BJ (cell line): ENCODE results near the gene RBM20. TPM values are rescaled to one million over a fixed set of nuclear protein-coding genes. Genes with fewer than 3 reads are reported as not detected.

Source experiments
- CTCF ChIA-PET: fragments of 350-600 bp; formaldehyde crosslinking; extraction: SDS; loops from one replicate; lab custom pipeline; 2021; ENCODE audit warnings: antibody characterized with exemption, inconsistent platforms; lab: Yijun Ruan, JAX
- POLR2A ChIA-PET: fragments of 300-600 bp; sonication (Branson Sonifier 250); formaldehyde crosslinking; extraction: SDS; loops from one replicate; lab custom pipeline; 2021; ENCODE audit warnings: antibody characterized with exemption; lab: Charles Lee
- DNase-seq: peaks from one replicate; pipeline ENCODE4 v3.0.0-alpha.2; 2011; ENCODE audit warnings: low read depth
- H3K27me3 ChIP-seq: 2 replicates; pipeline ENCODE4 v1.6.0; 2011; ENCODE audit warnings: low read length; ENCODE audit not compliant: control insufficient read depth, insufficient read depth
- H3K36me3 ChIP-seq: 2 replicates; pipeline ENCODE4 v1.5.1; 2011; ENCODE audit warnings: low read length; ENCODE audit not compliant: control insufficient read depth, insufficient read depth
- H3K4me3 ChIP-seq: 2 replicates; pipeline ENCODE4 v1.5.1; 2011; ENCODE audit warnings: low read depth, mild to moderate bottlenecking, control low read depth, low read length
- CTCF ChIP-seq: IDR thresholded peaks from 2 replicates; pipeline ENCODE4 v1.5.1; 2011; ENCODE audit warnings: low read depth, mild to moderate bottlenecking, control low read depth, inconsistent platforms, low read length, moderate library complexity; ENCODE audit not compliant: insufficient read depth
- polyA plus RNA-seq: library from polyadenylated mRNA; depleted of rRNA; stranded (reverse); fragments of >200 nt; gene quantifications from 2 replicates; pipeline ENCODE4 v1.2.3, GENCODE V29; 2011

The RBM20 gene
- polyA plus RNA-seq, 1 experiment = not detected

GRCh38 chr10:110694263-110694662 lies 50.1 kb downstream of the RBM20 start:
- H3K36me3 ChIP-seq = no peaks in the 10 kb centered on the region
- no peak overlapping the region for H3K4me3 ChIP-seq
- no peak for DNase-seq
- H3K27me3 ChIP-seq = peaks cover 11% of the 10 kb centered on the region
- no peak for TF ChIP-seq CTCF
- POLR2A ChIA-PET = no interaction called here
- CTCF ChIA-PET = interaction anchor here (0.8 kb wide), 1 partner anchor 23 kb away, joined by 3 read pairs; no protein-coding TSS in a partner anchor

- Histone ChIP-seq H3K36me3 (no peaks in the 10 kb centered on the region), H3K27me3 (peaks cover 11% of the 10 kb centered on the region), H3K4me3 (no peak overlapping the region)
- TF ChIP-seq CTCF = no peak
- ChIA-PET CTCF (interaction anchor here (0.8 kb wide), 1 partner anchor 24 kb away, joined by 3 read pairs; no protein-coding TSS in a partner anchor), POLR2A (no interaction called here)
- no peak for DNase-seq
Observed at GRCh38 chr10:110694820-110695538, 50.8 kb downstream of the RBM20 start.

GRCh38 chr10:110695539-110695886 lies 51.4 kb downstream of the RBM20 start:
- H3K36me3 ChIP-seq = no peaks in the 10 kb centered on the region
- POLR2A ChIA-PET = no interaction called here
- peaks cover 11% of the 10 kb centered on the region for H3K27me3 ChIP-seq
- CTCF ChIA-PET = no interaction called here
- no peak for TF ChIP-seq CTCF
- no peak for DNase-seq
- no peak overlapping the region for H3K4me3 ChIP-seq

- TF ChIP-seq CTCF = no peak
- POLR2A ChIA-PET = no interaction called here
- no peaks in the 10 kb centered on the region for H3K36me3 ChIP-seq
- DNase-seq = no peak
- CTCF ChIA-PET = interaction anchor here (0.7 to 0.9 kb wide), 2 partner anchors 11 to 15 kb away, joined by 3 read pairs; no protein-coding TSS in a partner anchor
- H3K4me3 ChIP-seq = no peak overlapping the region
- H3K27me3 ChIP-seq = peaks cover 10% of the 10 kb centered on the region
Observed at GRCh38 chr10:110696436-110696835, 52.3 kb downstream of the RBM20 start.

- H3K36me3 ChIP-seq = no peaks in the 10 kb centered on the region
- ChIA-PET CTCF (interaction anchor here (1.3 to 1.4 kb wide), 2 partner anchors 10 to 27 kb away, joined by 3 read pairs; no protein-coding TSS in a partner anchor), POLR2A (no interaction called here)
- no peak for DNase-seq
- no peak overlapping the region for H3K4me3 ChIP-seq
- no peak for TF ChIP-seq CTCF
- peaks cover 10% of the 10 kb centered on the region for H3K27me3 ChIP-seq
Observed at GRCh38 chr10:110698340-110698739, 54.2 kb downstream of the RBM20 start.
